ENCODE measurements around the gene PCGF1.
A peak's percentile ranks its signal among the peaks of the same experiment; 100 is the strongest.

Gene PCGF1

GRCh38 chr2:74536166-74536950 is 28.9 kb upstream of the PCGF1 start:
- no peak for DNase-seq

- DNase-seq, result no peak
Observed at GRCh38 chr2:74535440-74535965, 28.0 kb upstream of the PCGF1 start.

- no peak for DNase-seq
Observed at GRCh38 chr2:74534411-74534810, 26.9 kb upstream of the PCGF1 start.

GRCh38 chr2:74533464-74533863 is 26.0 kb upstream of the PCGF1 start:
- DNase-seq, result no peak

- peak in 2 of 5 experiments; percentile 11 to 76 for DNase-seq
Observed at GRCh38 chr2:74532222-74532621, 24.7 kb upstream of the PCGF1 start.

- no peak for DNase-seq
Observed at GRCh38 chr2:74531666-74532065, 24.2 kb upstream of the PCGF1 start.

- peak in 3 of 5 experiments; percentile 33 to 82 (median 71) for DNase-seq
Observed at GRCh38 chr2:74530239-74531187, 23.0 kb upstream of the PCGF1 start.

GRCh38 chr2:74529357-74530238 is 22.1 kb upstream of the PCGF1 start, which contains the start of the genes AUP1 and HTRA2:
TSS of gene AUP1 (minus strand) at chr2:74529706. CDS start at chr2:74529629, 77 bp downstream.
TSS of gene HTRA2 (plus strand) at chr2:74529933. CDS start at chr2:74530007, 74 bp downstream.
- DNase-seq, result peak; percentile 73 to 97 (median 83)

GRCh38 chr2:74528600-74529356 is 21.3 kb upstream of the PCGF1 start:
- DNase-seq, result peak in 2 of 5 experiments; percentile 22 to 55

- no peak for DNase-seq
Observed at GRCh38 chr2:74527741-74528140, 20.2 kb upstream of the PCGF1 start.

GRCh38 chr2:74526649-74527230 is 19.2 kb upstream of the PCGF1 start:
- no peak for DNase-seq

- DNase-seq, result peak in 1 of 5 experiments; percentile 58
Observed at GRCh38 chr2:74525717-74526648, 18.5 kb upstream of the PCGF1 start, which contains the start of gene DQX1. TSS of gene DQX1 (minus strand) at chr2:74526231. CDS start at chr2:74525729, 502 bp downstream.

- no peak for DNase-seq
Observed at GRCh38 chr2:74524955-74525716, 17.6 kb upstream of the PCGF1 start.

- DNase-seq, result no peak
Observed at GRCh38 chr2:74524005-74524404, 16.5 kb upstream of the PCGF1 start.

- no peak for DNase-seq
Observed at GRCh38 chr2:74522516-74522915, 15.0 kb upstream of the PCGF1 start.

- DNase-seq, result no peak
Observed at GRCh38 chr2:74516650-74517049, 9.2 kb upstream of the PCGF1 start.

GRCh38 chr2:74515981-74516633 is 8.6 kb upstream of the PCGF1 start:
- peak; percentile 44 to 86 (median 68) for DNase-seq

All from T-helper 2 cell (primary cell).